Panc1 (cell line): ENCODE data around the gene MMAB. TPM values are rescaled to one million over a fixed set of nuclear protein-coding genes. Genes with fewer than 3 reads are reported as not detected.

ENCODE experiments used
- ATAC-seq: fragments of 200-7000 bp; cut with Tn5 transposase; 2 replicates; pipeline ENCODE4 v1.9.1; 2020; ENCODE audit warnings: mild to moderate bottlenecking, moderate library complexity
- BruUV-seq: library from RNA; stranded (reverse); fragments of 400-500 nt; replicated peaks from 2 replicates; lab custom pipeline; 2021; lab: Mats Ljungman, UMichigan
- CTCF ChIA-PET: fragments of 300-600 bp; sonication (Branson Sonifier 250); formaldehyde crosslinking; loops from one replicate; lab custom pipeline; 2022; ENCODE audit warnings: antibody characterized with exemption; lab: Charles Lee
- POLR2A ChIA-PET: fragments of 300-600 bp; sonication (Branson Sonifier 250); formaldehyde crosslinking; loops from one replicate; lab custom pipeline; 2022; ENCODE audit warnings: antibody characterized with exemption; lab: Charles Lee
- DNase-seq: peaks from one replicate; pipeline ENCODE4 v3.0.0-alpha.2; 2010; ENCODE audit warnings: low read depth, low spot score
- H3K27ac ChIP-seq: 2 replicates; pipeline ENCODE4 v1.5.1; 2011; ENCODE audit warnings: mild to moderate bottlenecking, low read length, inconsistent platforms
- H3K27me3 ChIP-seq: fragments of 200-500 bp; sonication (Bioruptor generic); 2 replicates; pipeline ENCODE4 v1.6.0; 2014; ENCODE audit warnings: low read length, inconsistent platforms; ENCODE audit not compliant: control insufficient read depth, insufficient read depth
- H3K36me3 ChIP-seq: fragments of 200-500 bp; sonication (Bioruptor generic); 2 replicates; pipeline ENCODE4 v1.5.1; 2014; ENCODE audit warnings: inconsistent platforms, mild to moderate bottlenecking, low read length, moderate library complexity; ENCODE audit not compliant: control insufficient read depth, insufficient read depth
- H3K4me1 ChIP-seq: 2 replicates; pipeline ENCODE4 v1.5.1; 2011; ENCODE audit warnings: inconsistent platforms, mild to moderate bottlenecking, low read length, moderate library complexity; ENCODE audit not compliant: control insufficient read depth, insufficient read depth
- H3K4me3 ChIP-seq, 2 experiments: 2 replicates each; pipeline ENCODE4 v1.5.1; 2011 to 2012; ENCODE audit warnings: low read depth in 2 of 2, low read length in 2 of 2, mild to moderate bottlenecking in 2 of 2, inconsistent platforms in 1 of 2, moderate library complexity in 1 of 2
- H3K9me3 ChIP-seq: fragments of 200-500 bp; sonication (Bioruptor generic); 2 replicates; pipeline ENCODE4 v1.5.1; 2014; ENCODE audit warnings: low read depth, mild to moderate bottlenecking, inconsistent platforms, low read length, moderate library complexity; ENCODE audit not compliant: control insufficient read depth, insufficient read depth
- CTCF ChIP-seq: fragments of 450-650 bp; IDR thresholded peaks from 2 replicates; pipeline ENCODE4 v1.5.1; 2017; ENCODE audit warnings: mild to moderate bottlenecking
- POLR2AphosphoS5 ChIP-seq: IDR thresholded peaks from 2 replicates; pipeline ENCODE4 v1.6.1; 2012; ENCODE audit warnings: mild to moderate bottlenecking, low read depth, low read length, moderate library complexity
- REST ChIP-seq, 2 experiments: IDR thresholded peaks; 2 replicates each; pipeline ENCODE4 v1.6.1; 2011 to 2012; ENCODE audit warnings: low read depth in 2 of 2, control low read depth in 1 of 2, low read length in 1 of 2, mild to moderate bottlenecking in 1 of 2, moderate library complexity in 1 of 2; ENCODE audit not compliant: insufficient read depth in 1 of 2
- SIN3A ChIP-seq: IDR thresholded peaks from 2 replicates; pipeline ENCODE4 v1.6.1; 2012; ENCODE audit warnings: low read depth, mild to moderate bottlenecking, low read length, moderate library complexity, borderline replicate concordance; ENCODE audit not compliant: insufficient read depth
- TCF7L2 ChIP-seq: IDR thresholded peaks from 2 replicates; pipeline ENCODE4 v1.6.1; 2011; ENCODE audit warnings: mild to moderate bottlenecking, low read depth, low read length, inconsistent platforms
- in situ Hi-C: cut with HindIII; loops from 2 replicates; pipeline ENCODE4 v1.10.0; 2016; ENCODE audit warnings: low sequenced_read_pairs, low pct_unique_long_range_greater_than_20kb
- intact Hi-C: fragments of 100-400 bp; cut with micrococcal nuclease; formaldehyde crosslinking; loops from one replicate; pipeline ENCODE4 v1.10.0; 2022; ENCODE audit not compliant: unreplicated experiment
- total RNA-seq: library from RNA; stranded (reverse); gene quantifications from one replicate; pipeline ENCODE4 v1.2.1, GENCODE V29; 2021; ENCODE audit not compliant: unreplicated experiment

Gene MMAB
- total RNA-seq, 1 experiment from 2014 or later, result 58.6 TPM

- ATAC-seq, result no peak
- POLR2A ChIA-PET, result no interaction called here
- H3K4me1 ChIP-seq, result no peaks in the 10 kb centered on the region
- DNase-seq, result no peak
- H3K36me3 ChIP-seq, result no peaks in the 10 kb centered on the region
- in situ Hi-C loops, result no loop called here
- CTCF ChIA-PET, result no interaction called here
- peaks cover 14% of the 10 kb centered on the region for H3K27me3 ChIP-seq
- intact Hi-C loops, result no loop called here
- no peak for TF ChIP-seq TCF7L2
- TF ChIP-seq SIN3A, result no peak
- no peak; a peak in 1 of 4 replicates for TF ChIP-seq REST (IDR thresholded peaks at IDR 0.05; ENCODE audit: insufficient read depth in 1 of 2, low read depth in 2 of 2, low read length in 1 of 2)
- TF ChIP-seq CTCF, result no peak
- TF ChIP-seq POLR2AphosphoS5, result no peak
- H3K4me3 ChIP-seq, result no peak overlapping the region
- H3K27ac ChIP-seq, result no peak overlapping the region
- BruUV-seq, result no TSS peak
- H3K9me3 ChIP-seq, result no peaks in the 10 kb centered on the region
Observed at GRCh38 chr12:109551108-109551507, 22.2 kb downstream of the MMAB start.

- no peaks in the 10 kb centered on the region for H3K9me3 ChIP-seq
- H3K4me1 ChIP-seq, result no peaks in the 10 kb centered on the region
- in situ Hi-C loops (no loop called here), intact Hi-C loops (no loop called here)
- ATAC-seq (no peak), DNase-seq (no peak)
- no peaks in the 10 kb centered on the region for H3K36me3 ChIP-seq
- no peak overlapping the region for H3K4me3 ChIP-seq
- ChIA-PET POLR2A (interaction anchor here (0.7 kb wide), 1 partner anchor 100 kb away, joined by 5 read pairs; no protein-coding TSS in a partner anchor), CTCF (interaction anchor here (0.7 kb wide), 1 partner anchor 117 kb away, joined by 3 read pairs; no protein-coding TSS in a partner anchor)
- H3K27ac ChIP-seq, result no peak overlapping the region
- H3K27me3 ChIP-seq, result peaks cover 14% of the 10 kb centered on the region
- TF ChIP-seq POLR2AphosphoS5 (no peak), TCF7L2 (no peak), CTCF (no peak), SIN3A (no peak), REST (IDR thresholded peaks at IDR 0.05; ENCODE audit: insufficient read depth in 1 of 2, low read depth in 2 of 2, low read length in 1 of 2) (no peak)
- BruUV-seq, result no TSS peak
Observed at GRCh38 chr12:109550281-109550680, 23.0 kb downstream of the MMAB start.
